Measurements from ENCODE around the gene ITGAV. TPM values are rescaled to one million over a fixed set of nuclear protein-coding genes. Genes with fewer than 3 reads are reported as not detected.

ITGAV gene
- total RNA-seq, 1 donor from 2014 or later, result 72.8 TPM

- H3K36me3 ChIP-seq, result peaks cover 18% of the 10 kb centered on the region
- H3K9me3 ChIP-seq (ENCODE audit: low read depth), result peaks cover 6% of the 10 kb centered on the region
- Mint-ChIP-seq H3K27me3 (ENCODE audit: insufficient read depth, low read depth) (no peaks in the 10 kb centered on the region), H3K36me3 (peaks cover 64% of the 10 kb centered on the region), H3K4me3 (no peak overlapping the region), H3K27ac (no peak overlapping the region), H3K4me1 (no peaks in the 10 kb centered on the region), H3K9me3 (peaks cover 18% of the 10 kb centered on the region)
- no peak overlapping the region for H3K9ac ChIP-seq
- H3K27me3 ChIP-seq, result no peaks in the 10 kb centered on the region
- no peak for TF ChIP-seq EZH2 (IDR thresholded peaks at IDR 0.05)
- TF ChIP-seq EZH2phosphoT487 (IDR thresholded peaks at IDR 0.05), result no peak
- H4K20me1 ChIP-seq (ENCODE audit: low read depth), result no peaks in the 10 kb centered on the region
- H3F3A ChIP-seq (ENCODE audit: low read depth), result no peaks in the 10 kb centered on the region
- no peak overlapping the region for H2AFZ ChIP-seq (replicated peaks)
- no peak overlapping the region for H3K27ac ChIP-seq
- no peak overlapping the region for H3K4me3 ChIP-seq
- H3K4me2 ChIP-seq, result no peak overlapping the region
- H3K79me2 ChIP-seq (ENCODE audit: low read depth), result no peaks in the 10 kb centered on the region
- no peak for DNase-seq (ENCODE audit: low spot score)
- no peaks in the 10 kb centered on the region for H3K4me1 ChIP-seq
Measured at GRCh38 chr2:186670831-186671230, 81.0 kb downstream of the ITGAV start.

GRCh38 chr2:186675380-186675779 is 85.5 kb downstream of the ITGAV start:
- Histone ChIP-seq H3K4me2 (no peak overlapping the region), H3K27me3 (no peaks in the 10 kb centered on the region), H3K9ac (no peak overlapping the region), H3K27ac (no peak overlapping the region), H3K36me3 (peaks cover 20% of the 10 kb centered on the region), H4K20me1 (ENCODE audit: low read depth) (no peaks in the 10 kb centered on the region), H3F3A (ENCODE audit: low read depth) (no peaks in the 10 kb centered on the region), H3K79me2 (ENCODE audit: low read depth) (no peaks in the 10 kb centered on the region), H3K4me3 (no peak overlapping the region), H3K4me1 (no peaks in the 10 kb centered on the region), H2AFZ (replicated peaks) (no peak overlapping the region), H3K9me3 (ENCODE audit: low read depth) (peaks cover 6% of the 10 kb centered on the region)
- no peaks in the 10 kb centered on the region for H3K4me1 Mint-ChIP-seq
- TF ChIP-seq EZH2 (IDR thresholded peaks at IDR 0.05) (no peak), EZH2phosphoT487 (IDR thresholded peaks at IDR 0.05) (no peak), CTCF (IDR thresholded peaks at IDR 0.05) (no peak)
- H3K4me3 Mint-ChIP-seq, result no peak overlapping the region
- peaks cover 48% of the 10 kb centered on the region for H3K36me3 Mint-ChIP-seq
- H3K27me3 Mint-ChIP-seq (ENCODE audit: insufficient read depth, low read depth), result no peaks in the 10 kb centered on the region
- no peak overlapping the region for H3K27ac Mint-ChIP-seq
- DNase-seq (ENCODE audit: low spot score), result no peak
- peaks cover 18% of the 10 kb centered on the region for H3K9me3 Mint-ChIP-seq

- no peak overlapping the region for H3K9ac ChIP-seq
- no peak for DNase-seq (ENCODE audit: low spot score)
- H3K4me3 ChIP-seq, result no peak overlapping the region
- H3K9me3 Mint-ChIP-seq, result peaks cover 15% of the 10 kb centered on the region
- H3K27ac ChIP-seq, result no peak overlapping the region
- no peak overlapping the region for H3K27ac Mint-ChIP-seq
- no peaks in the 10 kb centered on the region for H3F3A ChIP-seq (ENCODE audit: low read depth)
- no peak overlapping the region for H2AFZ ChIP-seq (replicated peaks)
- H3K36me3 Mint-ChIP-seq, result peaks cover 15% of the 10 kb centered on the region
- no peak overlapping the region for H3K4me2 ChIP-seq
- H3K4me3 Mint-ChIP-seq, result no peak overlapping the region
- H3K79me2 ChIP-seq (ENCODE audit: low read depth), result no peaks in the 10 kb centered on the region
- no peaks in the 10 kb centered on the region for H3K9me3 ChIP-seq (ENCODE audit: low read depth)
- H3K27me3 ChIP-seq, result no peaks in the 10 kb centered on the region
- no peaks in the 10 kb centered on the region for H3K36me3 ChIP-seq
- no peaks in the 10 kb centered on the region for H3K4me1 ChIP-seq
- no peaks in the 10 kb centered on the region for H3K4me1 Mint-ChIP-seq
- H4K20me1 ChIP-seq (ENCODE audit: low read depth), result no peaks in the 10 kb centered on the region
- TF ChIP-seq CTCF (IDR thresholded peaks at IDR 0.05) (no peak), EZH2 (IDR thresholded peaks at IDR 0.05) (no peak), EZH2phosphoT487 (IDR thresholded peaks at IDR 0.05) (no peak)
- no peaks in the 10 kb centered on the region for H3K27me3 Mint-ChIP-seq (ENCODE audit: insufficient read depth, low read depth)
Measured at GRCh38 chr2:186683341-186683740, 93.5 kb downstream of the ITGAV start.

GRCh38 chr2:186687807-186688211 is 98.0 kb downstream of the ITGAV start:
- Histone ChIP-seq H3K27ac (no peak overlapping the region), H3F3A (ENCODE audit: low read depth) (no peaks in the 10 kb centered on the region), H3K4me1 (peaks cover 2% of the 10 kb centered on the region), H3K9ac (no peak overlapping the region), H2AFZ (replicated peaks) (no peak overlapping the region), H3K9me3 (ENCODE audit: low read depth) (no peaks in the 10 kb centered on the region), H3K4me3 (no peak overlapping the region), H3K79me2 (ENCODE audit: low read depth) (no peaks in the 10 kb centered on the region), H3K36me3 (no peaks in the 10 kb centered on the region), H3K27me3 (no peaks in the 10 kb centered on the region), H3K4me2 (no peak overlapping the region), H4K20me1 (ENCODE audit: low read depth) (no peaks in the 10 kb centered on the region)
- Mint-ChIP-seq H3K36me3 (peaks cover 1% of the 10 kb centered on the region), H3K4me3 (no peak overlapping the region), H3K27me3 (ENCODE audit: insufficient read depth, low read depth) (no peaks in the 10 kb centered on the region), H3K4me1 (no peaks in the 10 kb centered on the region), H3K27ac (no peak overlapping the region), H3K9me3 (peaks cover 18% of the 10 kb centered on the region)
- TF ChIP-seq CTCF (IDR thresholded peaks at IDR 0.05), result no peak
- no peak for TF ChIP-seq EZH2 (IDR thresholded peaks at IDR 0.05)
- no peak for TF ChIP-seq EZH2phosphoT487 (IDR thresholded peaks at IDR 0.05)
- no peak for DNase-seq (ENCODE audit: low spot score)
